Vagina (tissue), 2 donors: Measurements from ENCODE around the gene MASP1. TPM values are rescaled to one million over a fixed set of nuclear protein-coding genes. Genes with fewer than 3 reads are reported as not detected.

Experiments used
- DNase-seq, 2 donors: peaks; one replicate each; pipeline ENCODE4 v3.0.0-alpha.2; 2017; ENCODE audit errors: extremely low spot score in 2 of 2
- H3K27ac ChIP-seq: fragments of 200-600 bp; sonication (generic); one replicate; pipeline ENCODE4 v1.5.1; 2019
- H3K27me3 ChIP-seq: fragments of 200-600 bp; sonication (generic); one replicate; pipeline ENCODE4 v1.5.1; 2019
- H3K36me3 ChIP-seq, 2 donors: fragments of 200-600 bp; sonication (generic); one replicate each; pipeline ENCODE4 v1.5.1; 2017 to 2019
- H3K4me1 ChIP-seq: fragments of 200-600 bp; sonication (generic); one replicate; pipeline ENCODE4 v1.5.1; 2019
- H3K4me3 ChIP-seq, 2 donors: fragments of 200-600 bp; sonication (generic); 1 replicate in 1 of 2; 2 replicates in 1 of 2; pipeline ENCODE4 v1.5.1; 2016 to 2019
- H3K9me3 ChIP-seq: fragments of 200-600 bp; sonication (generic); one replicate; pipeline ENCODE4 v1.5.1; 2019
- POLR2A ChIP-seq, 2 donors: fragments of 450-650 bp; IDR thresholded peaks; one replicate each; pipeline ENCODE4 v1.6.1; 2017; ENCODE audit warnings: antibody characterized with exemption in 2 of 2, mild to moderate bottlenecking in 2 of 2, moderate library complexity in 2 of 2
- POLR2AphosphoS5 ChIP-seq, 2 donors: sonication (generic); formaldehyde crosslinking; IDR thresholded peaks; one replicate each; pipeline ENCODE4 v1.9.0; 2017; ENCODE audit warnings: antibody characterized with exemption in 2 of 2, mild to moderate bottlenecking in 2 of 2, low read depth in 1 of 2; ENCODE audit not compliant: insufficient read depth in 1 of 2
- intact Hi-C: fragments of 100-400 bp; cut with DNase I; formaldehyde crosslinking; loops from one replicate; pipeline ENCODE4 v1.15.1; 2023
- total RNA-seq: library from RNA; depleted of rRNA; stranded (reverse); fragments of >200 nt; gene quantifications from one replicate; pipeline ENCODE4 v1.2.3, GENCODE V29; 2016
- TF ChIP-seq, protein P1 (sequence below), 3 experiments: fragments of 450-650 bp in 2 of 3; fragments of 200-600 bp in 1 of 3; sonication (generic) in 1 of 3; IDR thresholded peaks; one replicate each; pipeline ENCODE4 v1.5.1; 2017 to 2019; ENCODE audit warnings: antibody characterized with exemption in 3 of 3, mild to moderate bottlenecking in 2 of 3, moderate library complexity in 2 of 3

The MASP1 gene
- total RNA-seq, 1 donor from 2014 or later, result 172 TPM

DNA sequence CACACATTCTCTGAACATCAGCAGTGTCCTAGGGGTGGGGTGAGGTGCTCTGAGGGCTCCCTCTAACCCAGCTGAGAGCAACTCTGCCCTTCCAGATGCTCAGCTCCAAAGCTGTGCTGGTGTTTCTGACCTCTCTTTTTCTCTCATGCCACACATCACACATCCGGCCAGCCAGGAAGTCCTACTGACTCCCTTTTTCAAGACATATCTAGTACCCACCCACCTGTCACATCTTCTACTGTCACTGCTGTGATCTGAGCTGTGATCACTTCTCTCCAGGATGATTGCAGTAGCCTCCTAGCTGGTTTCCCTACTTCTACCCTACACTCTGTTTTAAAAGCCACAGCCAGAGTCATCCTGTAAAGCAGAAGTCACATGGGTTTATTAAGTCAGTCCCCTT is 30.2 kb upstream of the MASP1 start:
- Histone ChIP-seq H3K4me3 (no peak overlapping the region), H3K36me3 (no peaks in the 10 kb centered on the region), H3K9me3 (no peaks in the 10 kb centered on the region), H3K27me3 (no peaks in the 10 kb centered on the region), H3K27ac (no peak overlapping the region), H3K4me1 (peaks cover 9% of the 10 kb centered on the region)
- TF ChIP-seq, protein P1, sequence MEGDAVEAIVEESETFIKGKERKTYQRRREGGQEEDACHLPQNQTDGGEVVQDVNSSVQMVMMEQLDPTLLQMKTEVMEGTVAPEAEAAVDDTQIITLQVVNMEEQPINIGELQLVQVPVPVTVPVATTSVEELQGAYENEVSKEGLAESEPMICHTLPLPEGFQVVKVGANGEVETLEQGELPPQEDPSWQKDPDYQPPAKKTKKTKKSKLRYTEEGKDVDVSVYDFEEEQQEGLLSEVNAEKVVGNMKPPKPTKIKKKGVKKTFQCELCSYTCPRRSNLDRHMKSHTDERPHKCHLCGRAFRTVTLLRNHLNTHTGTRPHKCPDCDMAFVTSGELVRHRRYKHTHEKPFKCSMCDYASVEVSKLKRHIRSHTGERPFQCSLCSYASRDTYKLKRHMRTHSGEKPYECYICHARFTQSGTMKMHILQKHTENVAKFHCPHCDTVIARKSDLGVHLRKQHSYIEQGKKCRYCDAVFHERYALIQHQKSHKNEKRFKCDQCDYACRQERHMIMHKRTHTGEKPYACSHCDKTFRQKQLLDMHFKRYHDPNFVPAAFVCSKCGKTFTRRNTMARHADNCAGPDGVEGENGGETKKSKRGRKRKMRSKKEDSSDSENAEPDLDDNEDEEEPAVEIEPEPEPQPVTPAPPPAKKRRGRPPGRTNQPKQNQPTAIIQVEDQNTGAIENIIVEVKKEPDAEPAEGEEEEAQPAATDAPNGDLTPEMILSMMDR (IDR thresholded peaks at IDR 0.05), result no peak
- TF ChIP-seq POLR2A (IDR thresholded peaks at IDR 0.05) (no peak), POLR2AphosphoS5 (IDR thresholded peaks at IDR 0.05; ENCODE audit: insufficient read depth in 1 of 2, low read depth in 1 of 2) (no peak)
- peak in 1 of 2 donors; percentile 76 for DNase-seq
- intact Hi-C loops, result no loop called here

DNA sequence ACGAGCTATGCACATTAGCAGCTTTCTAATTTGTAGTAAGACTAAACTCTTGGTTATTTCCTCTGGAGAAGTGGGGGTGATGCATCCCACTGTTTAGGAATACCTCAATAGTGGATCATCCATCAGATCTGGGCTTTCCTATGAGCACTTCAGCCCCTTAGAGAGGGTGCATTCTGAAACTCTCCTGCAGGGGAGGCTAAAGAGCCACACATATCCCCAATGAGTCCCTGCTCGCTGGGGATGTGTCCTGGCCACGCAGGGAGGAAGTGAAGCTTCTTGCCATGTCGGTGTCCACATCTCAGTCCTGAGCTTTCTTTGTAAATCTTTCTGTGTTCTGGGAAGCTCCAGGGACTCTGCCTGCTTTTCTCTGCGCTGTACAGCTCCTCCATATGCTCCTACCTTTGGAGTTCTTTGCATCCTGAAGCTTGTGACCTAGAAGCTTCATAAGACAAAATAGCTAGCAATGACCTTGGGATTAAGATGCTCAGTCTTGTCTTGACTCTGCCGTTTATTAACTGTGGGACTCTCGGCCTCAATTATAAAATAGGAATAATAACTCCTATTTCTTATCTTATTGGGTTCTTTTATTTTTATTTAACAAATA is 28.3 kb upstream of the MASP1 start:
- DNase-seq, result peak in 1 of 2 donors; percentile 25
- H3K4me3 ChIP-seq, result peak overlapping the region in 1 of 2 donors; percentile 41
- H3K27me3 ChIP-seq, result no peaks in the 10 kb centered on the region

DNA sequence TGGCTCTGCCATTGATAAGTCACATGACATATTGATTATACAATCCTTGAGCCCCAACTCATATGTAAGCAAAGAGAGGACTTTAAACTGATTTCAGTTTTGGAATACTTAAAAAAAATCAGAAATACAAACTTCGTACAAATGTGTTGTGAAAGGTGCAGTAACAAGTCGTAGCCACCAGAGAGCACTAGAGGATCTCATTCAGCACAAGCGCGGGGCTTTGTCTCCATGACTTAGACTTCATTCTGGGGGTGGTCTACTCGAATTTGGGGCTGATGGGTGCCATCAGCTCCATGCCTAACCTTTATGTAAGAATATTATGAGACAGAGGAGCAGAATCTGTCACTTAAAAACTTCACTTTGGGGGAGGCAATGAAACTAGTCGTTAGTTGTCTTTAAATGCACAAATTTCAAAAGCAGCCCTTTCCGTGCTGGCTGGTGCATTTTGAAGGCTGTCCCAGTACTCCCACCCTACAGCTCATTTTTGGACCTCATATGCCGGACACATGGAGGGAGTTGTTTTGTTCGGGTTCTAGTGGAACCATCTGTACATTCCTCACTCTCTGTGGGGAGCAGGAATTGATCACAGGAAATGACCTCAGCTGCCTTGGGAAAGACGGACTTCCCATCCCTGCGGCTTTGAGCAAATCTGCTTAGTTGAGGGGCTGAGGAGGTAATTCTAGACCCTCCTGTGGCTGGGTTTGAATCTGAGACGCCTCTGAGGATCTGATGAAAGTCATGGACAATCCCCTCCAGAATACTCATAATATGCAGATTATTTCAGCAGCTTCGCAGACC is 27.5 kb upstream of the MASP1 start:
- Histone ChIP-seq H3K27ac (peak overlapping the region; percentile 64), H3K4me1 (peaks cover 9% of the 10 kb centered on the region), H3K27me3 (no peaks in the 10 kb centered on the region), H3K36me3 (no peaks in the 10 kb centered on the region), H3K9me3 (no peaks in the 10 kb centered on the region), H3K4me3 (peak overlapping the region; percentile 22 to 41)
- intact Hi-C loops, result loop anchor here (5.0 to 10.0 kb wide), 2 partner anchors 94 to 358 kb away; no protein-coding TSS in a partner anchor
- peak in 1 of 2 donors; percentile 74 for DNase-seq
- no peak for TF ChIP-seq POLR2A (IDR thresholded peaks at IDR 0.05)
- no peak for TF ChIP-seq POLR2AphosphoS5 (IDR thresholded peaks at IDR 0.05; ENCODE audit: insufficient read depth in 1 of 2, low read depth in 1 of 2)
- TF ChIP-seq, protein P1 (IDR thresholded peaks at IDR 0.05), result peak; percentile 80 to 87 (median 86)

More for the DNA sequence above, 28.3 kb upstream of the MASP1 start:
- TF ChIP-seq POLR2A (IDR thresholded peaks at IDR 0.05), result no peak
- TF ChIP-seq, protein P1 (IDR thresholded peaks at IDR 0.05), result peak; percentile 56 to 87 (median 63)
- no peak for TF ChIP-seq POLR2AphosphoS5 (IDR thresholded peaks at IDR 0.05; ENCODE audit: insufficient read depth in 1 of 2, low read depth in 1 of 2)
- intact Hi-C loops, result loop anchor here (5.0 to 10.0 kb wide), 2 partner anchors 95 to 358 kb away; no protein-coding TSS in a partner anchor
- Histone ChIP-seq H3K9me3 (no peaks in the 10 kb centered on the region), H3K27ac (no peak overlapping the region), H3K4me1 (peaks cover 9% of the 10 kb centered on the region), H3K36me3 (no peaks in the 10 kb centered on the region)

DNA sequence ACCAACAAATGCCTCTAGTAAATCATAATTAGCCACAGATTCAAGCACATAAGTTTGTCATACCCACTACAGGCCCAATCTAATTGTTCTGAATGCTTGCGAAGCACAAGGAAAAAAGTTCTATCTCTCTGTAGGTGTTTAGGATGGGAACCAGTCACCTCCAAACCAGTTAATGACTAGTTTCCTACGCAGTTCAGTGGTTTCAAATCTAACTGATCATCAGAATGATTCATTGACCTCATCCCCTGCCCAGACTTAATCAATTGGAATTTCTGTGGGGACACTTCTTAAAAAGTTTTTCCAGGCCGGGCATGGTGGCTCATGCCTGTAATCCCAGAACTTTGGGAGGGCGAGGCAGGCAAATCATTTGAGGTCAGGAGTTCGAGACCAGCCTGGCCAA is 24.3 kb upstream of the MASP1 start:
- peak in 1 of 2 donors; percentile 11 for DNase-seq
- TF ChIP-seq POLR2AphosphoS5 (IDR thresholded peaks at IDR 0.05; ENCODE audit: insufficient read depth in 1 of 2, low read depth in 1 of 2), result no peak
- no peak for TF ChIP-seq POLR2A (IDR thresholded peaks at IDR 0.05)
- TF ChIP-seq, protein P1 (IDR thresholded peaks at IDR 0.05), result no peak
- no peaks in the 10 kb centered on the region for H3K36me3 ChIP-seq
- no peaks in the 10 kb centered on the region for H3K27me3 ChIP-seq
- intact Hi-C loops, result loop anchor here (5.0 to 10.0 kb wide), 2 partner anchors 91 to 361 kb away; no protein-coding TSS in a partner anchor
- H3K9me3 ChIP-seq, result no peaks in the 10 kb centered on the region
- peaks cover 22% of the 10 kb centered on the region for H3K4me1 ChIP-seq
- H3K27ac ChIP-seq, result no peak overlapping the region
- H3K4me3 ChIP-seq, result no peak overlapping the region
